ENCODE measurements around the gene GPR85.

GRCh38 chr7:113122744-113123143 is 36.1 kb upstream of the GPR85 start:
- TF ChIP-seq POLR2AphosphoS5 (IDR thresholded peaks at IDR 0.05) = no peak
- TF ChIP-seq POLR2A (IDR thresholded peaks at IDR 0.05) = no peak
- TF ChIP-seq CTCF (IDR thresholded peaks at IDR 0.05) = no peak

All from upper lobe of left lung (tissue), 4 donors.